ENCODE data around the gene PCNX1.

- no peak for TF ChIP-seq REST (IDR thresholded peaks at IDR 0.05; ENCODE audit: low read depth)
- no peak for TF ChIP-seq ZBTB7A (IDR thresholded peaks at IDR 0.05; ENCODE audit: low read depth)
- TF ChIP-seq TAF1 (IDR thresholded peaks at IDR 0.05; ENCODE audit: low read depth): no peak
Measured at GRCh38 chr14:71049435-71050133, 142.3 kb downstream of the PCNX1 start.

All from Ishikawa (cell line).